Activated naive CD8-positive, alpha-beta T cell treated with anti-CD3 and anti-CD28 coated beads, Interleukin-2, amount 10 ng/mL, durations not matched to agents 7 days and 5 days (primary cell): ENCODE results near the gene ZKSCAN1. TPM values are rescaled to one million over a fixed set of nuclear protein-coding genes. Genes with fewer than 3 reads are reported as not detected.

Experiments
- ATAC-seq: fragments of 150-1000 bp; cut with Tn5 transposase; one replicate; pipeline ENCODE4 v1.10.0; 2021; ENCODE audit warnings: low read depth, moderate library complexity
- POLR2A ChIA-PET: fragments of 350-600 bp; sonication (Branson Sonifier 250); formaldehyde crosslinking; loops from one replicate; lab custom pipeline; 2021; ENCODE audit warnings: antibody characterized with exemption; lab: Charles Lee
- DNase-seq: peaks from one replicate; pipeline ENCODE4 v3.0.0; 2021
- H3K27ac Mint-ChIP-seq: one replicate; pipeline ENCODE4 v1.8.0; 2022; ENCODE audit warnings: mild to moderate bottlenecking, mixed read lengths
- H3K27me3 Mint-ChIP-seq: one replicate; pipeline ENCODE4 v1.8.0; 2022; ENCODE audit warnings: mild to moderate bottlenecking, moderate library complexity, mixed read lengths
- H3K36me3 Mint-ChIP-seq: one replicate; pipeline ENCODE4 v1.8.0; 2021; ENCODE audit warnings: mild to moderate bottlenecking, mixed read lengths
- H3K4me1 Mint-ChIP-seq: one replicate; pipeline ENCODE4 v1.8.0; 2021; ENCODE audit warnings: mixed read lengths
- H3K4me3 Mint-ChIP-seq: one replicate; pipeline ENCODE4 v1.8.0; 2022; ENCODE audit warnings: mild to moderate bottlenecking, moderate library complexity, mixed read lengths
- H3K9me3 Mint-ChIP-seq: one replicate; pipeline ENCODE4 v1.8.0; 2021; ENCODE audit warnings: mixed read lengths
- total RNA-seq, 2 experiments: library from RNA; stranded (reverse); gene quantifications; one replicate each; pipeline ENCODE4 v1.2.3, GENCODE V29; 2021

The ZKSCAN1 gene
- total RNA-seq, 2 experiments from 2014 or later: 85.5 to 88.8 TPM

DNA sequence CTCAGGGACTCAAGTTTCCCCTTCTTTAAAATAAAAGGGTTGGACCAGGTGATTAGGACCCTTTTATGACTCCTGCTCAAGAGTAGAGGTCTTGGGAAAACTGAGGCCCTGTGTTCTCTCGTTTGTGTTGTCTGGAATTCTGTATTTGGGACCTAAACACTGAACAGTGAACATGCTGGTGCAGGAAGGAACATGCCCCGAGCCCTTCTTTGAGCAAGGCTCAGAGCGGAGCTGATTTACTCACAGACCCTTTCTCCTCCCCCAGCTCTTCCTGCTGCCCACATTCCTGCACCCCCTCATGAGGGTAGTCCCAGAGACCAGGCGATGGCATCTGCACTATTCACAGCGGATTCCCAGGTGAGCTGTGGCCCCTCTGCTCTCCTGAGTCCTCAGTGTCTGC lies 14.2 kb downstream of the ZKSCAN1 start:
- Mint-ChIP-seq H3K27me3 (no peaks in the 10 kb centered on the region), H3K4me1 (no peaks in the 10 kb centered on the region), H3K9me3 (no peaks in the 10 kb centered on the region), H3K36me3 (peaks cover 33% of the 10 kb centered on the region), H3K4me3 (no peak overlapping the region), H3K27ac (no peak overlapping the region)
- POLR2A ChIA-PET: interaction anchor here (0.6 to 1.1 kb wide), 2 partner anchors 14 to 78 kb away, joined by 3 to 6 read pairs; partner anchors contain the start of gene ZKSCAN1
- ATAC-seq: no peak
- DNase-seq: no peak

DNA sequence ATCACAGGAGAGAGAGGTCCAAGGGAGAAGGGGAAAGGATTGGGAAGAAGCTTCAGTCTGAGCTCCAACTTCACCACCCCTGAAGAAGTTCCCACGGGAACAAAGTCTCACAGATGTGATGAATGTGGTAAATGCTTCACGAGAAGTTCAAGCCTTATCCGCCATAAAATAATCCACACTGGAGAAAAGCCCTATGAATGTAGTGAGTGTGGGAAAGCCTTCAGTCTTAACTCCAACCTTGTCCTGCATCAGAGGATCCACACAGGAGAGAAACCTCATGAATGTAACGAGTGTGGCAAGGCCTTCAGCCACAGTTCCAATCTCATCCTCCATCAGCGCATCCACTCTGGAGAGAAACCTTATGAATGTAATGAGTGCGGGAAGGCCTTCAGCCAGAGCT lies 18.1 kb downstream of the ZKSCAN1 start:
- peaks cover 49% of the 10 kb centered on the region for H3K36me3 Mint-ChIP-seq
- POLR2A ChIA-PET: no interaction called here
- H3K27ac Mint-ChIP-seq: no peak overlapping the region

DNA sequence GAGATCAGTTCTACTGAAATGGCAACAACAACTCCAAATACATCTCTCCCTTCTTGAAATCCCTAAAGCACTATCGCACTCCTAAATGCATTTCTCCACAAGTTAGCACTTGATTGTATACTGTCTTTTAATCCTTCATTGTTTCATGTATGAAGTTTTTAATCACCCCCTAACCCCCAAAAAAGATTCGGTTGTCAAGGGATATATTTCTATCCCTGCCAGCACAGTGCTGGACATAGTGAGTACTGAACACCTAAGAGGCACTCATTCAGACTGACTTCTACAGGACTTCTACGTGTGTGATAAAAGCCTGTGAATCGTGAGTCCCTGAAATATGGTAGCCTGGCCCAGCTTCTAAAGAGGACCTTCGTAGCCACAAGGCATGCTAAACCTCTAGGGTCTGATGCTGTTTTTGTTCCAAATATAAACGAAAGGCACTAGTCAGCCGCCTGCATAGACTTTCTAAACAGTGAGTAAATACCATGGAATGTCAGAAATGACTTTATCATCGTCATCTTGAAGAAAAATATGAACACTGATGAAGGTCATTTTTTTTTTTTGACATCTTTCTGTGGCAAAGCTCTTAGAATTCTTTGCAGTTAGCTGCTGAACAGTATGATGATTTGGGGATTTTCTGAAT lies 19.6 kb downstream of the ZKSCAN1 start:
- DNase-seq: no peak
- no peak overlapping the region for H3K4me3 Mint-ChIP-seq
- no peak overlapping the region for H3K27ac Mint-ChIP-seq
- no peak for ATAC-seq
- no peaks in the 10 kb centered on the region for H3K27me3 Mint-ChIP-seq
- POLR2A ChIA-PET: no interaction called here
- H3K36me3 Mint-ChIP-seq: peaks cover 49% of the 10 kb centered on the region
- H3K4me1 Mint-ChIP-seq: peaks cover 5% of the 10 kb centered on the region
- no peaks in the 10 kb centered on the region for H3K9me3 Mint-ChIP-seq

More for the DNA sequence above, 18.1 kb downstream of the ZKSCAN1 start:
- ATAC-seq (no peak), DNase-seq (no peak)
- no peaks in the 10 kb centered on the region for H3K4me1 Mint-ChIP-seq
- H3K9me3 Mint-ChIP-seq: no peaks in the 10 kb centered on the region
- H3K27me3 Mint-ChIP-seq: no peaks in the 10 kb centered on the region
- H3K4me3 Mint-ChIP-seq: no peak overlapping the region

DNA sequence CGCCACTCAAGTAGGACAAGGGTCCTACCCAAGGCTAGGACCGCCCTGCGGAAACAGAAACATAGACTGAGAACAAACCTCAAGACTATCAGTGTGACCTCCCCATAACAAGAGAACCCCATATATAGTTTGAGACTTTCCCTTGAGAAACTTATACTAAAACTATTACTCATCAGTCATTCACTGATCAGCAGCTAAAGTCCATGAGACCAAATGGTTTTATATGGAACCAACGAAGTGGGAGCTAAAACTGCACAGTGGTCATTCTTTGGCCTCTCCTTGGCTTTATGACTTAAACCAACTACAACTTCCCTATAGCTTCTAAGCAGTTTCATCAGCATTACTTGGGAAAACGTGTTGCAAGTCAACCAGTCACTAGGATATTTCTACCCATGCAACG lies 20.5 kb downstream of the ZKSCAN1 start:
- ATAC-seq (no peak), DNase-seq (no peak)
- H3K9me3 Mint-ChIP-seq: no peaks in the 10 kb centered on the region
- H3K27me3 Mint-ChIP-seq: no peaks in the 10 kb centered on the region
- H3K36me3 Mint-ChIP-seq: peaks cover 45% of the 10 kb centered on the region
- POLR2A ChIA-PET: no interaction called here
- H3K4me3 Mint-ChIP-seq: no peak overlapping the region
- H3K4me1 Mint-ChIP-seq: peaks cover 11% of the 10 kb centered on the region
- H3K27ac Mint-ChIP-seq: no peak overlapping the region

DNA sequence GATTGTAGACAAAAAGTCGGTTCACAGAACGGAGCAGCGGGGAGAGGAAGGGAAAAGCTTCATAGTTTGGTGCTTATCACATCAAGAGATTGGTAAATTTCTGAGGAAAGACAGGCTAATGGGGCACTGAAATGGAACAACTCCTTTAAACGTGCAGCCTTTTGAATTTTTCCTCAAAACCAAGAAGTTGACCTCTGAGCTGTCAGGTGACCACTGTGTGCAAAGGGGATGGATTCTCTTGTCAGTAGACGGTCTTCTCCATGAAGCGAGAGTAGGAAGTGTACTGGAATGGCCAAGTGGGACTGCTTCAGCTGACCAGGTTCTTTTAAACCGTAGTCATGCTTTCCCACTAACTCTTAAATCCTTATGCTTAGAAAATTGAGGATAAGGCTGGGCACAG lies 22.9 kb downstream of the ZKSCAN1 start:
- Mint-ChIP-seq H3K27me3 (no peaks in the 10 kb centered on the region), H3K4me1 (peaks cover 19% of the 10 kb centered on the region), H3K27ac (no peak overlapping the region), H3K4me3 (no peak overlapping the region), H3K36me3 (peaks cover 38% of the 10 kb centered on the region), H3K9me3 (no peaks in the 10 kb centered on the region)
- DNase-seq: no peak
- POLR2A ChIA-PET: interaction anchor here (0.6 kb wide), 1 partner anchor 18 kb away, joined by 3 read pairs; no protein-coding TSS in a partner anchor
- no peak for ATAC-seq

DNA sequence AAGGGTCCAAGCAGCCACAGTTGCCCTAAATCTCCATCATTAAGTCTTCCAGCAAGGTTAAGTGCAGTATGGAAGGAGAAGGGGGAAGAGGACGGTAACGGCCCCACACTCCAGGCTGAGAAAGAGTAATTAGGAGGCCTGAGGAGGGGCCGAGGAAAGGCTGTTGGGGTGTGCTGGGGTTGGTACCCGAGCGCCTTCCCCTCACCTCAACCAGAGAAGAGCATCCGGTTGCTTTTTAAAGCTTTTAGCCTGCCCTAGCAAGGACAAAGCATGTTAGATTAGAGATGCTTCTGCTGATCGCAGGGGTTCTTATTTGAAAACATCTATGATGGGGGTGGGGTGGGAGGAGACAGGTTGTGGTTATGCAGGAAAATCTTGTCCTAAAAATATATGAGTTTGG lies 25.2 kb downstream of the ZKSCAN1 start:
- DNase-seq (no peak), ATAC-seq (peak; percentile 70)
- H3K27me3 Mint-ChIP-seq: no peaks in the 10 kb centered on the region
- H3K36me3 Mint-ChIP-seq: peaks cover 19% of the 10 kb centered on the region
- POLR2A ChIA-PET: interaction anchor here (1.0 to 1.7 kb wide), 2 partner anchors 9 to 24 kb away, joined by 3 to 5 read pairs; partner anchors contain the start of gene ZSCAN21
- no peak overlapping the region for H3K27ac Mint-ChIP-seq
- no peak overlapping the region for H3K4me3 Mint-ChIP-seq
- no peaks in the 10 kb centered on the region for H3K9me3 Mint-ChIP-seq
- peaks cover 24% of the 10 kb centered on the region for H3K4me1 Mint-ChIP-seq

DNA sequence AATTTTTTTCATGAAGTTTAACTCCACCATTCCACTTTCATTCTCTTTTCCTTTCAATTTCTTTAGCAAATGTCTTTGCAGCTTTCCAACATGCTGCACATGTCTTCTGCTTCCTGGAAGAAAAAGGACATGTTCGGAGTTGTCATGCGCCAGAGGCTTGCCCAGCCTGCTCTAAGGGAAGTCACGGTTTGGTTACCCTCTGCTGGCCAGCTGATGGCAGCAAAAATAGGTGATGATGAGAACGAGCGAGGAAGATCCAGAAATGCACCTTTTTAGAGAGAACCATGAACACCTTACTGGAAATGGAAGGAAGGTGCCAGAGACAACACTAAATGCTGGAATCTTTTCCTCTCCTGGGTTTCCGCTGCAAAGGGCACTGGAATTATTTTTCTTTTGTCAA lies 29.3 kb downstream of the ZKSCAN1 start:
- peak overlapping the region; percentile 16 for H3K4me3 Mint-ChIP-seq

DNA sequence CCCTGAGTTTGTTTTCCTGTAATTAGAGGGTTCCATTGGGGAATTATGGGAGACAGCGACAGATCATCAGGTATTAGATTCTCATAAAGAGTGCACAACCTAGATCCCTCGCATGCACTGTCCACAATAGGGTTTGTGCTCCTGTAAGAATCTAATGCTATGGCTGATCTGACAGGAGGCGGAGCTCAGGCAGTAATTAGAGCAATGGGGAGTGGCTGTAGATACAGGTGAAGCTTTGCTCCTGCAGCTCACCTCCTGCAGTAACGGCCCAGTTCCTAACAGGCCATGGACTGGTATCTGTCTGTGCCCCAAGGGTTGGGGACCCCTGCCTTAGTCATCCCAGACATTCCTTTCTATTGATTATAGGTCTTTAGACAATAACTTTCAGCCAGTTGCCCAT lies 33.3 kb downstream of the ZKSCAN1 start:
- H3K27me3 Mint-ChIP-seq: no peaks in the 10 kb centered on the region
- no peaks in the 10 kb centered on the region for H3K36me3 Mint-ChIP-seq
- H3K4me1 Mint-ChIP-seq: peaks cover 16% of the 10 kb centered on the region
- H3K9me3 Mint-ChIP-seq: no peaks in the 10 kb centered on the region
- DNase-seq: no peak
- POLR2A ChIA-PET: interaction anchor here (1.9 kb wide), 1 partner anchor 33 kb away, joined by 9 read pairs; the partner anchor contains the start of gene ZKSCAN1
- peak overlapping the region; percentile 54 for H3K27ac Mint-ChIP-seq
- no peak for ATAC-seq
- H3K4me3 Mint-ChIP-seq: peak overlapping the region; percentile 51

More for the DNA sequence above, 29.3 kb downstream of the ZKSCAN1 start:
- Mint-ChIP-seq H3K27me3 (no peaks in the 10 kb centered on the region), H3K27ac (no peak overlapping the region), H3K9me3 (no peaks in the 10 kb centered on the region), H3K4me1 (peaks cover 20% of the 10 kb centered on the region), H3K36me3 (peaks cover 4% of the 10 kb centered on the region)
- POLR2A ChIA-PET: no interaction called here
- ATAC-seq: no peak
- DNase-seq: no peak

DNA sequence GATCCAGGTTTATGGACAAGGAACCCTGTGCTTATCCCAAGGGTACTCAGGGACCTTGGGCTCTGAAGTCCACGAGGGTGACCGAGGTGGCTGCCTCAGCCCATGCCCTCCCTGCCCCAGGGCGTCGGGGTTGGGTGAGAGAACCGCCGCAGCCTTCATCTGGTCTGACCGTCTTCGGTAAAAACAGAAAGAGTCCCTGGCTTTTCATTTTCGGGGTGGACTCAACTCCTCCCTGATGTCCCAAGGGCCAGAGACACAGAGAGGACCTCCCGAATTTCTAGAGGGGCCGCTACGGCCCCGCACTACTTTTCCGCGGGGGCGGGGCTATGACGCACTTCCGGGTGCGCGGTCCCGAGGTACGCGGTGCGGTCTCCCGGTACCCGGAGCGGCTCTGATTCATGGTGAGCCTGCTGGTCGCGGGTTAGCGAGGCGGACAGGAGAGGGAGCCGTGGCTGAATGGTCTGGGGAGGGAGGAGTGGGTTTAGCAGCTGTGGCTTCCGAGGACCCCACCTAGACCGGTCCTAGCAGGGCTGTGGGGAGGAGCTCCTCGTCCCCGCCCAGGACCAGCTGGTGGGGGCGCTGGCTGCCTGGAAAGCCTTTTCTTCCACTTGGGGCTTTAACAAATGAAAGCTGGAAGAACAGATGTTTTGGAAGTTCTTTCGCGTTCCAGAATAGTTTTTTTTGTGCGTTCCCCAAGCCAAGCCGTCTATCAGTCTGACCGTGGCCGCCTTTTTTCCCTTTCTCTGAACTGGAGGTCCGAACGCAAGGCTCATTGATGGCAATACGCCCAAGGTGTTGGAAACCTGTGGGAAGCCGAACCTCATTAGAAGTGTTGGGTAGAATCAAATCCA lies 34.3 kb downstream of the ZKSCAN1 start, which contains the start of gene ZSCAN21:
Gene ZSCAN21 (plus strand): TSS at position 334 of the 851 bp plus-strand sequence. CDS start 7,233 bp downstream, outside the sequence.
- DNase-seq: peak; percentile 90
- POLR2A ChIA-PET: interaction anchor here (0.8 to 1.9 kb wide), 7 partner anchors 10 to 56 kb away, joined by 3 to 9 read pairs (median 4); partner anchors contain the start of genes AP4M1, MCM7 and ZKSCAN1
- Mint-ChIP-seq H3K27me3 (no peaks in the 10 kb centered on the region), H3K27ac (peak within 1 kb of the TSS; percentile 92), H3K4me1 (peaks cover 13% of the 10 kb centered on the region), H3K9me3 (no peaks in the 10 kb centered on the region), H3K4me3 (peak within 1 kb of the TSS; percentile 93), H3K36me3 (no peaks in the 10 kb centered on the region)
- ATAC-seq: peak; percentile 82

DNA sequence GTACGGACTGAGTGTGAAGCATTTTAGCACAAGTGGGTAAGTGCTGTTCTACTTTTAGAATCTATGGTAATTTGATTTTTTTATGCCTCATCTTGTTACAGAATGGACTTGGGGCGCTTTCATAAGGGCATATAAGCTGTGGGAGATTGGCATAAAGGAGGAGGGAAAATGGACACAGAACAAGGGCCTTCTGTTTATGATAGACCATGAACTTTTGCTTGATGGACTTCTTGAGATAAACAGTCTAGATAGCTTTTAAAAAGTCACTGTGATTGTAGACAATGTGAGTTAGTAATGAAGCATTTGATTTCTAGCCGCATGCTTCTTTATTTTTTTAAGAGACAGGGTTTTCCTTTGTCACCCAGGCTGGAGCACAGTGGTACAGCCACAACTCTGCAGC lies 36.2 kb downstream of the ZKSCAN1 start:
- Mint-ChIP-seq H3K4me1 (peaks cover 11% of the 10 kb centered on the region), H3K4me3 (peak overlapping the region; percentile 28), H3K9me3 (no peaks in the 10 kb centered on the region), H3K27me3 (no peaks in the 10 kb centered on the region), H3K27ac (no peak overlapping the region), H3K36me3 (no peaks in the 10 kb centered on the region)
- DNase-seq (no peak), ATAC-seq (no peak)
- POLR2A ChIA-PET: no interaction called here

DNA sequence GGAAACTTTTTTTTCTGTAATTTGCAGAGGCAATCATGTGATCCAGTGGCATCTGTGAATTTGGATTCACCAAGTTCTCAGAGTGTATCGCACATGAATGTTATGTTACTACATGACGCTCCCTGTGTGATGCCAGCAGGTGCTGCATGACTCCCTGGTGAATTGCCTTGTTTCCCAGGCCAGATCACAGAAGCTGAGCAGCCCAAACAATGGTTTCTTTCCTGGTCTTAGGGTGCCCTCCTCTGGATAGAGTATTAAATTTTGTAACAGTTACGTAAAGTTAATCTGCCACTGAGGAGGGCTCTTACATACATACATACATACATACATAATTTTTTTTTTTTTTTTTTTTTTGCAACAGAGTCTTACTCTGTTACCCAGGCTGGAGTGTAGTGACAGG lies 37.8 kb downstream of the ZKSCAN1 start:
- no peak for DNase-seq
- Mint-ChIP-seq H3K36me3 (no peaks in the 10 kb centered on the region), H3K27ac (no peak overlapping the region), H3K4me1 (peaks cover 11% of the 10 kb centered on the region), H3K9me3 (no peaks in the 10 kb centered on the region), H3K27me3 (no peaks in the 10 kb centered on the region), H3K4me3 (no peak overlapping the region)
- ATAC-seq: peak; percentile 30
- POLR2A ChIA-PET: interaction anchor here (0.7 to 1.0 kb wide), 3 partner anchors 60 to 1268 kb away, joined by 4 to 5 read pairs (median 4); no protein-coding TSS in a partner anchor

DNA sequence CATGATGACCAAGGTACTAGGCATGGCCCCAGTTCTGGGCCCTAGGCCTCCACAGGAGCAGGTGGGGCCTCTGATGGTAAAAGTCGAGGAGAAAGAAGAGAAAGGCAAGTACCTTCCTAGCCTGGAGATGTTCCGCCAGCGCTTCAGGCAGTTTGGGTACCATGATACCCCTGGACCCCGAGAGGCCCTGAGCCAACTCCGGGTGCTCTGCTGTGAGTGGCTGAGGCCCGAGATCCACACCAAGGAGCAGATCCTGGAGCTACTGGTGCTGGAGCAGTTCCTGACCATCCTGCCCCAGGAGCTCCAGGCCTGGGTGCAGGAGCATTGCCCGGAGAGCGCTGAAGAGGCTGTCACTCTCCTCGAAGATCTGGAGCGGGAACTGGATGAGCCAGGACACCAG lies 41.6 kb downstream of the ZKSCAN1 start:
- no peaks in the 10 kb centered on the region for H3K9me3 Mint-ChIP-seq
- ATAC-seq: no peak
- H3K36me3 Mint-ChIP-seq: peaks cover 4% of the 10 kb centered on the region
- H3K4me1 Mint-ChIP-seq: peaks cover 1% of the 10 kb centered on the region
- POLR2A ChIA-PET: interaction anchor here (0.6 kb wide), 1 partner anchor 33 kb away, joined by 3 read pairs; no protein-coding TSS in a partner anchor
- no peak for DNase-seq
- no peak overlapping the region for H3K4me3 Mint-ChIP-seq
- no peaks in the 10 kb centered on the region for H3K27me3 Mint-ChIP-seq
- H3K27ac Mint-ChIP-seq: no peak overlapping the region

DNA sequence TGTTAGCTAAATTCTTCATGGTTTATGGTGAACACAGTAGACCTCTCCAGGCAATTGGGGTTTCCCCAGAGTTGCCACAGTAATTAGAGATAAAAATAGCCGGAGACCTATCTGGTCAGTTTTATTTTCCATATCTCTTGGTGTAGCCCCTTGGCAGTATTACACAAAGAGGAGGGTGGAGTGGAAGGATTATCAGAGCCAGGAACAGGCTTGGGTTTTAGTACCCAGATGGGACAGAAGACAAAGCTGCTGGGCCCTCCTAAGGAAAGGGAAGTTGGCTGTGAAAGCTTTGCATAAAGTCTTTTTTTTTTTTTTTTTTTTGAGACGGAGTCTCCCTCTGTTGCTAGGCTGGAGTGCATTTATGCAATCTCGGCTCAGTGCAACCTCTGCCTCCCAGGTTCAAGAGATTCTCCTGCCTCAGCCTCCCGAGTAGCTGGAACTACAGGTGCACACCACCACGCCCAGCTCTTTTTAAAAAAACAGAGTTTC lies 43.9 kb downstream of the ZKSCAN1 start:
- Mint-ChIP-seq H3K4me3 (no peak overlapping the region), H3K27me3 (no peaks in the 10 kb centered on the region), H3K36me3 (peaks cover 7% of the 10 kb centered on the region), H3K27ac (no peak overlapping the region), H3K9me3 (no peaks in the 10 kb centered on the region), H3K4me1 (peaks cover 2% of the 10 kb centered on the region)
- POLR2A ChIA-PET: no interaction called here
- DNase-seq: no peak
- no peak for ATAC-seq
